AG10803 (cell line): Measurements from ENCODE around the gene FRMD4A.
"Not testable (repeated sequence)": the region's sequence is repeated elsewhere in the genome, so short reads cannot be mapped to it uniquely, and the experiment has no call there.

Experiments
- DNase-seq: peaks from one replicate; pipeline ENCODE4 v3.0.0; 2010; ENCODE audit warnings: low read depth
- H3K4me3 ChIP-seq: 2 replicates; pipeline ENCODE4 v1.5.1; 2011; ENCODE audit warnings: mild to moderate bottlenecking, low read length, control low read depth
- CTCF ChIP-seq: conservative IDR thresholded peaks from 2 replicates; pipeline ENCODE4 v1.5.1; 2011; ENCODE audit warnings: mild to moderate bottlenecking, low read length, control low read depth, inconsistent platforms

The FRMD4A gene

GRCh38 chr10:13956826-13957225 lies 373.9 kb downstream of the FRMD4A start:
- peak; percentile 71 for TF ChIP-seq CTCF
- DNase-seq: peak; percentile 88
- no peak overlapping the region for H3K4me3 ChIP-seq

- no peak overlapping the region for H3K4me3 ChIP-seq
- no peak for TF ChIP-seq CTCF
- peak; percentile 48 for DNase-seq
Observed at GRCh38 chr10:13955409-13956068, 375.2 kb downstream of the FRMD4A start.

GRCh38 chr10:13954195-13954594 lies 376.5 kb downstream of the FRMD4A start:
- H3K4me3 ChIP-seq, DNase-seq: not testable (repeated sequence)

- H3K4me3 ChIP-seq: no peak overlapping the region
- DNase-seq: no peak
- no peak for TF ChIP-seq CTCF
Observed at GRCh38 chr10:13953371-13953770, 377.4 kb downstream of the FRMD4A start.

- no peak for TF ChIP-seq CTCF
- no peak overlapping the region for H3K4me3 ChIP-seq
- no peak for DNase-seq
Observed at GRCh38 chr10:13950543-13950939, 380.2 kb downstream of the FRMD4A start.

GRCh38 chr10:13949844-13950542 lies 380.7 kb downstream of the FRMD4A start:
- TF ChIP-seq CTCF: no peak
- DNase-seq: peak; percentile 97
- H3K4me3 ChIP-seq: no peak overlapping the region

- DNase-seq: no peak
- no peak overlapping the region for H3K4me3 ChIP-seq
- TF ChIP-seq CTCF: no peak
Observed at GRCh38 chr10:13946209-13946460, 384.6 kb downstream of the FRMD4A start.
